ENCODE results near the gene SF3B1.

DNA sequence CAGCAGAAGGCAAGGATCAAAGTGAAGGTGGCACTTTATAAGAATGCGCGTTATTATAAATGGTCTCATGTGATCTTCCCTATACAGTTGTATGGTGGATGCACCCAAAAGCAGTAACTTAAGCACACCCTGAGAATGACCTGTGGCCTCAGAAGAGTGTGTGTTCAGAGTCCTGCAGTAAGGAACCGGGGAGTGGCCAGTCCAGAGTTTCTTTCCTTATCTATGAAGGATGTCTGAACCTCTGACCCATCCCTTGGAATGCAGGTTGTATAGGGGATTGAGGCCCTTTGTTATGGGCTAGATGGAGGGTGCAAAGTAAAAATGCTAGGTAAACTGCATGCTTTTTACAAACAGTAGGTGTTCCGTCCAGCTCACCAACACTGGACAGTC lies 80.7 kb downstream of the SF3B1 start:
- no peak for TF ChIP-seq EZH2 (IDR thresholded peaks at IDR 0.05; ENCODE audit: insufficient read depth, poor library complexity, severe bottlenecking)
- TF ChIP-seq EZH2phosphoT487 (IDR thresholded peaks at IDR 0.05; ENCODE audit: insufficient read depth, low read depth) = no peak
